Kidney (tissue), 14 donors: Measurements from ENCODE around the gene NRG3. TPM values are rescaled to one million over a fixed set of nuclear protein-coding genes. Genes with fewer than 3 reads are reported as not detected.
A peak's percentile ranks its signal among the peaks of the same experiment; 100 is the strongest.

Experiments
- DNase-seq, 5 donors: peaks; one replicate each; pipeline ENCODE4 v3.0.0-alpha.2; 2013 to 2020
- FAIRE-seq: peaks from 2 replicates; lab custom pipeline; 2012; peaks lifted over from hg19 to GRCh38; lab: Jason Lieb, UNC
- H3K27ac ChIP-seq, 2 donors: one replicate each; pipeline ENCODE4 v1.7.0; 2013; ENCODE audit warnings: low read depth in 2 of 2, low read length in 2 of 2, inconsistent platforms in 1 of 2
- H3K27me3 ChIP-seq: one replicate; pipeline ENCODE4 v1.7.1; 2013; ENCODE audit warnings: low read length, inconsistent platforms; ENCODE audit not compliant: control insufficient read depth, insufficient read depth
- H3K36me3 ChIP-seq, 3 donors: one replicate each; pipeline versions ENCODE4 v1.7.0 to v1.7.1; 2013; ENCODE audit warnings: low read length in 3 of 3, control low read depth in 1 of 3, inconsistent platforms in 1 of 3; ENCODE audit not compliant: insufficient read depth in 3 of 3, control insufficient read depth in 2 of 3
- H3K4me1 ChIP-seq, 3 donors: one replicate each; pipeline versions ENCODE4 v1.7.0 to v1.7.1; 2013; ENCODE audit warnings: low read length in 3 of 3, inconsistent platforms in 1 of 3, low read depth in 1 of 3; ENCODE audit not compliant: control insufficient read depth in 2 of 3, insufficient read depth in 2 of 3
- H3K4me3 ChIP-seq, 3 donors: one replicate each; pipeline versions ENCODE4 v1.7.0 to v1.8.1; 2013; ENCODE audit warnings: low read length in 3 of 3, control low read depth in 1 of 3, inconsistent platforms in 1 of 3
- H3K9ac ChIP-seq, 3 donors: one replicate each; pipeline versions ENCODE4 v1.7.0 to v1.7.1; 2013; ENCODE audit warnings: low read length in 3 of 3, control low read depth in 1 of 3, inconsistent platforms in 1 of 3
- H3K9me3 ChIP-seq, 3 donors: one replicate each; pipeline versions ENCODE4 v1.7.0 to v1.7.1; 2013; ENCODE audit warnings: low read length in 3 of 3, control low read depth in 1 of 3, inconsistent platforms in 1 of 3; ENCODE audit not compliant: control insufficient read depth in 2 of 3, insufficient read depth in 1 of 3
- CTCF ChIP-seq: IDR thresholded peaks from 3 replicates; pipeline ENCODE4 v1.5.1; 2012; ENCODE audit warnings: mild to moderate bottlenecking, moderate library complexity, borderline replicate concordance; ENCODE audit not compliant: insufficient read depth; ENCODE audit errors: extremely low read depth
- intact Hi-C: fragments of 100-400 bp; cut with DNase I; formaldehyde crosslinking; loops from one replicate; pipeline ENCODE4 v1.11.1; 2022
- polyA plus RNA-seq: library from polyadenylated mRNA; stranded (reverse); fragments of 350-450 nt; fragmentation: Illumina TruSeq; extraction: RNeasy Lipid Tissue Mini Kit (QIAGEN cat#74804); gene quantifications from one replicate; pipeline ENCODE4 v1.2.3, GENCODE V29; 2014; ENCODE audit warnings: low read depth, low replicate concordance; ENCODE audit not compliant: insufficient read depth
- total RNA-seq: library from RNA; stranded (reverse); fragmentation: NEBNext Ultra II Directional; extraction: Animal tissue kit (Norgen Biotek cat#: 25700); gene quantifications from one replicate; pipeline ENCODE4 v1.2.1, GENCODE V29; 2021
- donor health status: control.
- donor health status: control.
- donor health status: control.
- donor health status: control.
- donor health status: control.
- donor health status: DM: yes; HTN: yes; CAD: no.
- donor health status: Normal renal cell carcinoma (clear cell type).

The NRG3 gene
- total and polyA plus RNA-seq, 2 donors from 2014 or later: 0.62 to 5.4 TPM

- Histone ChIP-seq H3K4me3 (no peak overlapping the region), H3K36me3 (no peaks in the 10 kb centered on the region), H3K27me3 (no peaks in the 10 kb centered on the region), H3K4me1 (no peaks in the 10 kb centered on the region), H3K9ac (no peak overlapping the region), H3K9me3 (no peaks in the 10 kb centered on the region), H3K27ac (no peak overlapping the region)
- intact Hi-C loops: no loop called here
- no peak for TF ChIP-seq CTCF
- no peak for FAIRE-seq
- peak in 4 of 5 donors; percentile 52 to 66 (median 62) for DNase-seq
Measured at GRCh38 chr10:82150123-82150900, 275.3 kb downstream of the NRG3 start.

- Histone ChIP-seq H3K9me3 (no peaks in the 10 kb centered on the region), H3K4me1 (no peaks in the 10 kb centered on the region), H3K27ac (no peak overlapping the region), H3K36me3 (no peaks in the 10 kb centered on the region), H3K9ac (no peak overlapping the region), H3K27me3 (no peaks in the 10 kb centered on the region), H3K4me3 (no peak overlapping the region)
- FAIRE-seq (no peak), DNase-seq (no peak)
- TF ChIP-seq CTCF: no peak
- intact Hi-C loops: no loop called here
Measured at GRCh38 chr10:82160307-82160706, 285.3 kb downstream of the NRG3 start.

GRCh38 chr10:82161264-82161663, 286.3 kb downstream of the NRG3 start:
- H3K27me3 ChIP-seq: no peaks in the 10 kb centered on the region
- H3K36me3 ChIP-seq: no peaks in the 10 kb centered on the region
- FAIRE-seq: no peak
- no peaks in the 10 kb centered on the region for H3K9me3 ChIP-seq
- DNase-seq: no peak
- intact Hi-C loops: no loop called here
- H3K4me1 ChIP-seq: no peaks in the 10 kb centered on the region
- H3K4me3 ChIP-seq: no peak overlapping the region
- no peak overlapping the region for H3K27ac ChIP-seq
- TF ChIP-seq CTCF: no peak
- no peak overlapping the region for H3K9ac ChIP-seq
